WI38 (cell line): ENCODE results near the gene C2orf80.
"Not testable (repeated sequence)": the region's sequence is repeated elsewhere in the genome, so short reads cannot be mapped to it uniquely, and the experiment has no call there.

Source experiments
- H3K4me3 ChIP-seq: 2 replicates; pipeline ENCODE4 v1.5.1; 2011; ENCODE audit warnings: low read depth, mild to moderate bottlenecking, control low read depth, low read length
- CTCF ChIP-seq: IDR thresholded peaks from 2 replicates; pipeline ENCODE4 v1.5.1; 2012; ENCODE audit warnings: low read depth, mild to moderate bottlenecking, control low read depth, low read length

C2orf80 gene

GRCh38 chr2:208142925-208143799 lies 46.7 kb downstream of the C2orf80 start:
- H3K4me3 ChIP-seq, result no peak overlapping the region
- no peak for TF ChIP-seq CTCF

GRCh38 chr2:208142240-208142924 lies 47.4 kb downstream of the C2orf80 start:
- TF ChIP-seq CTCF, result no peak
- H3K4me3 ChIP-seq, result no peak overlapping the region

- TF ChIP-seq CTCF, result no peak
- H3K4me3 ChIP-seq, result no peak overlapping the region
These were observed 50.4 kb downstream of the C2orf80 start for GRCh38 chr2:208139447-208139846.

- not testable (repeated sequence) for H3K4me3 ChIP-seq
These were observed 51.5 kb downstream of the C2orf80 start for GRCh38 chr2:208138334-208138733.

- H3K4me3 ChIP-seq, result no peak overlapping the region
- TF ChIP-seq CTCF, result no peak
These were observed 53.1 kb downstream of the C2orf80 start for GRCh38 chr2:208136716-208137094.

GRCh38 chr2:208135794-208136715 lies 53.8 kb downstream of the C2orf80 start:
- no peak for TF ChIP-seq CTCF
- H3K4me3 ChIP-seq, result no peak overlapping the region

- TF ChIP-seq CTCF, result no peak
- no peak overlapping the region for H3K4me3 ChIP-seq
These were observed 54.8 kb downstream of the C2orf80 start for GRCh38 chr2:208134928-208135586.
